ENCODE data around the gene LTB.

DNA sequence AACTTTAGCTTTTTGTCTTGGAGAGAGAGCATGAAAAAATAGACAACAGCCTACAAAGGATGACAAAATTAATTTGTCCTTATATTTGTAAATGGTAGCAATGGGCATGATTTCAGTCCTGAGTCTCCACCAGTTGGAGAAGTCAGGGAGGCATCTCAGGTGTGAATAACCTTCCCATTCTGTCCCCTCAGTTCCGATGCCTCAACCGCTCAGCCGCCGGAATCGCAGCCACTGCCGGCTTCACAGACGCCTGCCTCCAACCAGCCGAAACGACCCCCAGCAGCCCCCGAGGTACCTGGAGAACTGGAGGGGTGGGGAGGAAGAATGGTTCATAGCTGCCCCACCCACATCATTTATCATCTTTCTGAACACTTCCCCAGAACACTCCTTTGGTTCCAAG, 41.8 kb upstream of the LTB start:
- no peak for TF ChIP-seq POLR2A (IDR thresholded peaks at IDR 0.05; ENCODE audit: insufficient read depth in 1 of 2, low read depth in 2 of 2, low read length in 2 of 2)
- TF ChIP-seq, protein P1, sequence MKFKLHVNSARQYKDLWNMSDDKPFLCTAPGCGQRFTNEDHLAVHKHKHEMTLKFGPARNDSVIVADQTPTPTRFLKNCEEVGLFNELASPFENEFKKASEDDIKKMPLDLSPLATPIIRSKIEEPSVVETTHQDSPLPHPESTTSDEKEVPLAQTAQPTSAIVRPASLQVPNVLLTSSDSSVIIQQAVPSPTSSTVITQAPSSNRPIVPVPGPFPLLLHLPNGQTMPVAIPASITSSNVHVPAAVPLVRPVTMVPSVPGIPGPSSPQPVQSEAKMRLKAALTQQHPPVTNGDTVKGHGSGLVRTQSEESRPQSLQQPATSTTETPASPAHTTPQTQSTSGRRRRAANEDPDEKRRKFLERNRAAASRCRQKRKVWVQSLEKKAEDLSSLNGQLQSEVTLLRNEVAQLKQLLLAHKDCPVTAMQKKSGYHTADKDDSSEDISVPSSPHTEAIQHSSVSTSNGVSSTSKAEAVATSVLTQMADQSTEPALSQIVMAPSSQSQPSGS (CRISPR knock-in tag; IDR thresholded peaks at IDR 0.05): no peak
- no peak for TF ChIP-seq GATA4 (IDR thresholded peaks at IDR 0.05; ENCODE audit: borderline replicate concordance, low read depth)
- TF ChIP-seq PCBP2 (optimal IDR thresholded peaks at IDR 0.05; ENCODE audit: low read depth, low read length, poor library complexity, severe bottlenecking): no peak
- no peak for TF ChIP-seq ETV6 (CRISPR knock-in tag; conservative IDR thresholded peaks at IDR 0.05)
- no peak for TF ChIP-seq EP300 (IDR thresholded peaks at IDR 0.05; ENCODE audit: low read depth in 2 of 2, low read length in 2 of 2)
- no peak for TF ChIP-seq EP300 (CRISPR knock-in tag; IDR thresholded peaks at IDR 0.05; ENCODE audit: borderline replicate concordance)
- TF ChIP-seq MEIS2 (CRISPR knock-in tag; IDR thresholded peaks at IDR 0.05): no peak
- no peak for TF ChIP-seq NFE2L1 (CRISPR knock-in tag; IDR thresholded peaks at IDR 0.05; ENCODE audit: borderline replicate concordance)
- TF ChIP-seq ZNF747 (CRISPR knock-in tag; IDR thresholded peaks at IDR 0.05; ENCODE audit: borderline replicate concordance): no peak
- TF ChIP-seq GTF2F1 (IDR thresholded peaks at IDR 0.05; ENCODE audit: low read length): no peak
- no peak for TF ChIP-seq KLF13 (CRISPR knock-in tag; IDR thresholded peaks at IDR 0.05)
- no peak for TF ChIP-seq MEF2D (CRISPR knock-in tag; IDR thresholded peaks at IDR 0.05)
- TF ChIP-seq, protein P2, sequence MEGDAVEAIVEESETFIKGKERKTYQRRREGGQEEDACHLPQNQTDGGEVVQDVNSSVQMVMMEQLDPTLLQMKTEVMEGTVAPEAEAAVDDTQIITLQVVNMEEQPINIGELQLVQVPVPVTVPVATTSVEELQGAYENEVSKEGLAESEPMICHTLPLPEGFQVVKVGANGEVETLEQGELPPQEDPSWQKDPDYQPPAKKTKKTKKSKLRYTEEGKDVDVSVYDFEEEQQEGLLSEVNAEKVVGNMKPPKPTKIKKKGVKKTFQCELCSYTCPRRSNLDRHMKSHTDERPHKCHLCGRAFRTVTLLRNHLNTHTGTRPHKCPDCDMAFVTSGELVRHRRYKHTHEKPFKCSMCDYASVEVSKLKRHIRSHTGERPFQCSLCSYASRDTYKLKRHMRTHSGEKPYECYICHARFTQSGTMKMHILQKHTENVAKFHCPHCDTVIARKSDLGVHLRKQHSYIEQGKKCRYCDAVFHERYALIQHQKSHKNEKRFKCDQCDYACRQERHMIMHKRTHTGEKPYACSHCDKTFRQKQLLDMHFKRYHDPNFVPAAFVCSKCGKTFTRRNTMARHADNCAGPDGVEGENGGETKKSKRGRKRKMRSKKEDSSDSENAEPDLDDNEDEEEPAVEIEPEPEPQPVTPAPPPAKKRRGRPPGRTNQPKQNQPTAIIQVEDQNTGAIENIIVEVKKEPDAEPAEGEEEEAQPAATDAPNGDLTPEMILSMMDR (CRISPR knock-in tag; IDR thresholded peaks at IDR 0.05): no peak
- no peak for TF ChIP-seq ZNF546 (CRISPR knock-in tag; conservative IDR thresholded peaks at IDR 0.05)
